ENCODE results near the gene LRCH1. TPM values are rescaled to one million over a fixed set of nuclear protein-coding genes. Genes with fewer than 3 reads are reported as not detected.

LRCH1 gene, protein sequence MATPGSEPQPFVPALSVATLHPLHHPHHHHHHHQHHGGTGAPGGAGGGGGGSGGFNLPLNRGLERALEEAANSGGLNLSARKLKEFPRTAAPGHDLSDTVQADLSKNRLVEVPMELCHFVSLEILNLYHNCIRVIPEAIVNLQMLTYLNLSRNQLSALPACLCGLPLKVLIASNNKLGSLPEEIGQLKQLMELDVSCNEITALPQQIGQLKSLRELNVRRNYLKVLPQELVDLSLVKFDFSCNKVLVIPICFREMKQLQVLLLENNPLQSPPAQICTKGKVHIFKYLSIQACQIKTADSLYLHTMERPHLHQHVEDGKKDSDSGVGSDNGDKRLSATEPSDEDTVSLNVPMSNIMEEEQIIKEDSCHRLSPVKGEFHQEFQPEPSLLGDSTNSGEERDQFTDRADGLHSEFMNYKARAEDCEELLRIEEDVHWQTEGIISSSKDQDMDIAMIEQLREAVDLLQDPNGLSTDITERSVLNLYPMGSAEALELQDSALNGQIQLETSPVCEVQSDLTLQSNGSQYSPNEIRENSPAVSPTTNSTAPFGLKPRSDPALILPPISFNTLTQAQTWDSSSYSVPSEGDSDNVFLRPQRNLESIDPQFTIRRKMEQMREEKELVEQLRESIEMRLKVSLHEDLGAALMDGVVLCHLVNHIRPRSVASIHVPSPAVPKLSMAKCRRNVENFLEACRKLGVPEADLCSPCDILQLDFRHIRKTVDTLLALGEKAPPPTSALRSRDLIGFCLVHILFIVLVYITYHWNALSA
- 10 to 100 TPM in 1 of 4 donors, 1 to 10 TPM in 3; 5.0 to 20.4 (median 7.4) TPM for total RNA-seq

- peak; percentile 69 for DNase-seq
- intact Hi-C loops (cut with DNase I): loop anchor here (5.0 to 10.0 kb wide), 2 partner anchors 142 to 169 kb away; no protein-coding TSS in a partner anchor
- Histone ChIP-seq H3K4me3 (peak within 1 kb of the TSS; percentile 86 to 98 (median 92)), H3K4me1 (peaks cover 11 to 41% (median 21%) of the 10 kb centered on the region in 3 donors), H3K27ac (peak within 1 kb of the TSS; percentile 86 to 96 (median 94)), H3K36me3 (no peaks in the 10 kb centered on the region), H3K27me3 (peaks cover 0 to 6% (median 0%) of the 10 kb centered on the region in 4 donors), H3K9me3 (no peaks in the 10 kb centered on the region)
- 0% methylated on average over 4 of the region's 66 CpGs; no CpG with 5 or more reads in 1 of the 2 donors for WGBS, 2 donors
- TF ChIP-seq, protein P1, sequence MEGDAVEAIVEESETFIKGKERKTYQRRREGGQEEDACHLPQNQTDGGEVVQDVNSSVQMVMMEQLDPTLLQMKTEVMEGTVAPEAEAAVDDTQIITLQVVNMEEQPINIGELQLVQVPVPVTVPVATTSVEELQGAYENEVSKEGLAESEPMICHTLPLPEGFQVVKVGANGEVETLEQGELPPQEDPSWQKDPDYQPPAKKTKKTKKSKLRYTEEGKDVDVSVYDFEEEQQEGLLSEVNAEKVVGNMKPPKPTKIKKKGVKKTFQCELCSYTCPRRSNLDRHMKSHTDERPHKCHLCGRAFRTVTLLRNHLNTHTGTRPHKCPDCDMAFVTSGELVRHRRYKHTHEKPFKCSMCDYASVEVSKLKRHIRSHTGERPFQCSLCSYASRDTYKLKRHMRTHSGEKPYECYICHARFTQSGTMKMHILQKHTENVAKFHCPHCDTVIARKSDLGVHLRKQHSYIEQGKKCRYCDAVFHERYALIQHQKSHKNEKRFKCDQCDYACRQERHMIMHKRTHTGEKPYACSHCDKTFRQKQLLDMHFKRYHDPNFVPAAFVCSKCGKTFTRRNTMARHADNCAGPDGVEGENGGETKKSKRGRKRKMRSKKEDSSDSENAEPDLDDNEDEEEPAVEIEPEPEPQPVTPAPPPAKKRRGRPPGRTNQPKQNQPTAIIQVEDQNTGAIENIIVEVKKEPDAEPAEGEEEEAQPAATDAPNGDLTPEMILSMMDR (IDR thresholded peaks at IDR 0.05): no peak
- TF ChIP-seq POLR2A (IDR thresholded peaks at IDR 0.05): peak in 1 of 4 donors; percentile 43
Observed at GRCh38 chr13:46552889-46553520, at the start of gene LRCH1. Gene LRCH1 (plus strand): TSS chr13:46553170. CDS start chr13:46553397, 227 bp downstream.

DNA sequence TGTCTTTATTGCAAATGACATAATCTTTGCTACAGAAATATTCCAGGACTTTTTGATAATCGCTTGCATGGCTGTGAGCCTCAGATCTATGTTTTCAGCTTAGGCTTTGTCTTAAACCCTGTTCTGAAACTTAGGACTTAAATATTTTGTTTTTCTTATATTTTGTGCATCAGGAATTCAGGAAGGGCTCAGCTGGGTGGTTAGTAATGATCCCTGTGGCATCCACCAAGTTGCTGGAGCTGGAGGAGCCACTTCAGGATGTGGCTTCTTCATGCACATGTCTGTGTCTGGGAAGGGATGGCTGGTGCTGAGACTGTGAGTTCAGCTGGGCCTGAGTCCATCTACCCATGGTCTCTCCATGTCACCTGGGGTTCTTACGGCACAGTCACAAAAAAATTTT, 48.9 kb upstream of the LRCH1 start:
- intact Hi-C loops (cut with DNase I): no loop called here
- no peaks in the 10 kb centered on the region for H3K36me3 ChIP-seq
- H3K27ac ChIP-seq: no peak overlapping the region
- DNase-seq: no peak
- WGBS, 2 donors: 61 to 97% methylated on average over 2 of the region's 2 CpGs
- no peaks in the 10 kb centered on the region for H3K4me1 ChIP-seq
- TF ChIP-seq POLR2A (IDR thresholded peaks at IDR 0.05): no peak
- TF ChIP-seq, protein P1 (IDR thresholded peaks at IDR 0.05): no peak
- no peak overlapping the region for H3K4me3 ChIP-seq
- H3K9me3 ChIP-seq: no peaks in the 10 kb centered on the region
- peaks cover 0 to 6% (median 0%) of the 10 kb centered on the region in 4 donors for H3K27me3 ChIP-seq

GRCh38 chr13:46507981-46508380, 45.0 kb upstream of the LRCH1 start:
- H3K4me3 ChIP-seq: no peak overlapping the region
- H3K27me3 ChIP-seq: no peaks in the 10 kb centered on the region
- no peak for DNase-seq
- H3K4me1 ChIP-seq: no peaks in the 10 kb centered on the region
- no peak overlapping the region for H3K27ac ChIP-seq
- 23 to 57% methylated on average over 1 of the region's 1 CpG for WGBS, 2 donors
- H3K36me3 ChIP-seq: no peaks in the 10 kb centered on the region
- intact Hi-C loops (cut with DNase I): no loop called here
- no peaks in the 10 kb centered on the region for H3K9me3 ChIP-seq
- no peak for TF ChIP-seq POLR2A (IDR thresholded peaks at IDR 0.05)
- TF ChIP-seq, protein P1 (IDR thresholded peaks at IDR 0.05): no peak

DNA sequence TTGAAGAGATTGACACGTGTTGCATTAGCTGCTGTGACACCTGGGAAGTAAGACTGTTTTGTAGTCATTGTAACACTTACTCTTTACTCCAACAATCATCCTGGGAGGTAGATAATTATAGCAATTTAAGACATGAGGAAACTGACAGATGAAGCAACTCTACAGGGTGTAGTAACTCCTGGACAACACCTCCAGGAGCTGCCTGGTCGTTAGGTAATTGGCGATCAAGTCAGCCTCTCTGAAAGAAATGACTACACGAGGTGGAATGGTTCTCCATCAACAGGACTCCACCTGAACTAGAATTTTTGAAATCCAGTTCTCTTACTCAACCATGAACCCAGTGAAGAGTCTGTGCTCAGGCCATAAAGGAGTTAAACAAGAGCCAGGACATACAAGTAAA, 43.0 kb upstream of the LRCH1 start:
- intact Hi-C loops (cut with DNase I): no loop called here
- H3K27ac ChIP-seq: no peak overlapping the region
- 56 to 70% methylated on average over 4 of the region's 4 CpGs for WGBS, 2 donors
- no peak for DNase-seq
- no peaks in the 10 kb centered on the region for H3K9me3 ChIP-seq
- H3K4me1 ChIP-seq: no peaks in the 10 kb centered on the region
- no peak overlapping the region for H3K4me3 ChIP-seq
- H3K36me3 ChIP-seq: no peaks in the 10 kb centered on the region
- no peaks in the 10 kb centered on the region for H3K27me3 ChIP-seq
- TF ChIP-seq, protein P1 (IDR thresholded peaks at IDR 0.05): no peak
- no peak for TF ChIP-seq POLR2A (IDR thresholded peaks at IDR 0.05)
